ENCODE measurements around the gene GPC6.

Gene GPC6

DNA sequence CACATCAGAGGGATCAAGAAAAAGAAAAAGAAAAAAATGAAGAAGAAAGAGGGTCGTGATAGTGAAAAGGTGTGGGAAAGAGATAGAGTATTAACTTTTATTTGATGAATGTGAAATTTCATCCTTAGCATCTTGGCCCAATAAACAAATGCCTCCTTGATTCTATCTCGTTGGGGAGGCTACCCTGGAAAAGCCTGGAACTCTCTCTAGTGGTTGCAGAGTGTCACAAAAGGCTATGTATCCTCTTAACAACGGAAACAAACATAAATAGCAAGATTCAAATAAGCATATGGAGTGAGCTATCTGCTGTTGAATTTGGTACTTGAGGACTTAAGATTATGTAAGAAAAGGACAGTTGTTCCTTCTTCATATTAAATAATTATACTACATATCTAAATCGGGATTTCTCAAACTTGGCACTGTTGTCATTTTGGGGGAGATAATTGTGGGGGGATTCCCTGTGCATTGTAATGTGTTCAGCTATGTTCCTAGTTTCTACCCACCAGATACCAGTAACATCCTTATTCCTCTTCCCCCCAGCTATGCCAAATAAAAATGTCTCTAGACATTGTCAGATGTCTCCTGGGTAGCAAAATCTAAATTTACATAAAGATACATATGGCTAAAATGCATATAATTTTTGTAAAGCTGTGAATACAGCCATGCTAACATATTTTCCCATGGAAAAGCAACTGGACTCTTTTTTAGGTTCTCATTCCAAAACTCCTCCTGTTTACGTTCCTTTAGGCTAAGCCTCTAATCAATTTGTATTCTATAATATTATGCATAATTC is 695.7 kb downstream of the GPC6 start:
- DNase-seq (ENCODE audit: low read depth in 2 of 2), result no peak

DNA sequence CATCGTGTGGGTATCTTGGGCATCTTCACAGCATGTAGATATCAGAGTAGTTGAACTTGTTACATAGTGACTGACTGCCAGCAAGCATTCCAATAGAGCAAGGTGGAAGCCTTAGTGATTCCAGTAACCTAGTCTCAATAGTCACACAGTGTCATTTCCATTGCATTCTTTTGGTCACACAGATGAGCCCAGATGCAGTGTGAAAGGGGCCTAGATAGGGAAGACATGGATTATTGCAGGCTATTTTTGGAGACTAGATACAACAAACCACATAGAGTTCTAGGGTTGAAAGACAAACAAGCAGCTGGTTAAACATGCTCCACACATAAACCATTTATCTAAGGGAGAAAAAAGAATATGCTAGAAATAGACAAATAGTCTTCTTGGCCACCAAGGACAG is 699.4 kb downstream of the GPC6 start:
- DNase-seq (ENCODE audit: low read depth in 2 of 2), result no peak

DNA sequence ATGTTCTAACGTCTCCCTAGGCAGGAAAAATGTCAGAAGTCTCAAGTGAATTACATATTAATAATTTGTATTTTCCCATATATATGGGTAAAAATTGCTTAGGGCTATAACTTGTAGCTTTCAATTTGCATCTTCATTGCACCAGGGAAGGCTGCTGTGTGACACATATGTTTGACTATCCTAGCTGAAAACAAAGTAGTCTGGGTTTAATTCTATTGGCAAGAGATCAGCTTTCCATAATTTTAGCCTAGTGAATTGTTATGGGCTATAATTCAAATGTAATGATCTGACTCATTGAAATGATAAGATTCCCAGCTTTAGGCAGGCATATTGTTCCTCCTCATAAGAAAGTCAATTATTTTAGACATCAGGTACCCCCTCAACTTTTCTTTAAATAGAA is 699.8 kb downstream of the GPC6 start:
- DNase-seq (ENCODE audit: low read depth in 2 of 2), result no peak

DNA sequence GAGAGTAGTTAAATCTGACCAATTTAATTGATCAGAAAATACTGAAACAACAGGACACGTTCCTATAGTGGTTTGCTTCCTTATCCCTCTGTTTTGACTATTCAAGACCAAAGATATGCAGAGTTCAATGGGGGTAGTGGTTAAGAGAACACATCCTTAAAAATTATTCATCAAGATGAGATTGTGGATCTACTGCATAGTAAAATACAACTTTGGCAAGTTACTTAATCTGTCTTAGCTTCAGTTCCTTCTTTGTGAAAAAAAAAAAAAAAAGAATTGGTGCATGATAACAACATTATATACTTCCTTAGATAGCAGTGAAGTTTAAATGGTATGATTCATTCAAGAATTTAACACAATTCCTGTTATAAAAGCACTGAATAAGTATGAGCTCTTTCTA is 700.8 kb downstream of the GPC6 start:
- no peak for DNase-seq (ENCODE audit: low read depth in 2 of 2)

DNA sequence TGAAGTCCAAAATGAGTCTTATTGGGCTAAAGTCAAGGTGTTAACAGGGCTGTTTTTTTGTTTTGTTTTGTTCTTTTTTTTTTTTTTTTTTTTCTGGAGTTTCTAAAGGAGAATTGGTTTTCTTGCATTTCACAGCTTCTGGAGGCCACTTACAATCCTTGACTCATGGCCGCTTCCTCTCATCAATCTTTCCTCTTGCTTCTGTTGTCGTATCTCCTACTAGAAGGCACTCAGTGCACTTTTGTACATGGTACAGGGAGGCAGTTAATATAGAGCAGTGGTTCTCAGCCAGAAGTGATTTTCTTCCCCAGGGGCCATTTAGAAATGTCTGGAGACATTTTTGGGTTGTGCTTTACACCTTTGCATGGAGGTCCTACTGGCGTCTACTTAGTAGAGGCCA is 706.3 kb downstream of the GPC6 start:
- no peak for DNase-seq (ENCODE audit: low read depth in 2 of 2)

DNA sequence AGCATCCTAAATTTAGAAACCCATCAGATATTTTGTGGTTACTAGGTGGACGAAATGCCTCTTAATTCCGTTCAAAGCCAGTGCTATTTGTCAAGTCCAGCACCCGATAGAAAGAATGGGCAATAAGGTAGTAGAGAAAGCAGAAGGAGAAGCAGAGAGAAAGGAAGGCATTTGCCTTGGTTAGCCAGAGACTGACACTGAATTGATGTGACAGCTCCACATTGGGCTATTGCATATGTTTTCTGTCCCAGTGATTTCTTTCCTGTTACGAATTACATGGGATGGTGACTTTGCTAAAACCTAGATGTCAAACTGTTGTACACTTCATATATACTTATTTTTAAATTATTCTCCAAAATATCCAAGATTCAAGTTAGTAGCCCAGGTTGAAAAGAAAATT is 710.3 kb downstream of the GPC6 start:
- no peak for DNase-seq (ENCODE audit: low read depth in 2 of 2)

DNA sequence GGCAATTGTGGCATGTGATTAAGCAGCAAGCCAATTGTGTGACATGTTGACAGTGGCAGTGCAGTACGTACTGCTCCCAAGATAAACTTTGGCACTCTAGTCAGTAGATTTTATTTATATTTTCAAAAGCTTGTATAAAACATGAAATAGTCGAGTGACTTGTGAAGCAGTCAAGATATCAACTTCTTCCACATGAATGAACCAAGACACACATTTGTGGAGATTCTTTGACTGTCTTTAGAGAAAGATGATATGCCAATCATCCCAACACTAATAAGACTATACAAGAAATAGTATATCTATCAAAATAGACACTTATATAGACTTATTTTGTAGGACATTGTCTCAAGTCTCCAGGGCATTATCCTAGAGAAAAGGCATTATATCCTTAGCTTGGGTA is 714.8 kb downstream of the GPC6 start:
- no peak for DNase-seq (ENCODE audit: low read depth in 2 of 2)

DNA sequence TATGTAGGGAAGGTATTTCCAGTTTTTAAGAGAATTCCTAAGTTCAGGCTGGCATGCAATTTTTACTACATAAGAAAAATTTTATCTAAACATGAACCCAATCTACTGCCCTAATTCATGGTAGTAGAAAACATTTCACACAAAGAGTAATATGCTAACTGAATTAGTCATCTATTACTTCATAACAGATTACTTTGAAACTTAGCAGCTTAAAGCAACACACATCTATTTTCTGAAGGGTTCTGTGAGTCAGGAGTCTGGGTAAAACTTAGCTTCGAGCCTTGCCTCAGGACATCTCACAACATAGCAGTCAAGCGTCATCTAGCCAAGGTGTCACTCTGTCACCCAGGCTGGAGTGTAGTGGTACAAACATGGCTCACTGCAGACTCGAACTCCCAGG is 715.4 kb downstream of the GPC6 start:
- no peak for DNase-seq (ENCODE audit: low read depth in 2 of 2)

DNA sequence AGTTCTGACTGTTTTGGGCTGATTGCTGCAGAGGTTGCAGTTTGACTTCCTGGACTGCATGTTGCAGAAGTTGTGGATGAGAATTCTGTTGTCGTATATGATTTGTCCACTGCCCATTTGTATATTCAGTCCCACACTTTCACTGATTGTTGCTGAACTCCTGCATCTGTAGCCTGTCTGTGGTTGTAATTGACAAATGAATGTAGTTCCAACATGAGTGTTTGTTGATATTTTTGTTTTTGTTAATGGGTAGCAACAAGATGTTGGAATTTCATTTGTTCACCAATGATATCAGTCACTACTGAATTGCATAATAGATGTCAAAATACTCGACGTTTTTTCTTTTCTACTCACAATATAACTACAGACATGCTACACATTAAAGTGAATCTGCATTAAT is 719.0 kb downstream of the GPC6 start:
- no peak for DNase-seq (ENCODE audit: low read depth in 2 of 2)

DNA sequence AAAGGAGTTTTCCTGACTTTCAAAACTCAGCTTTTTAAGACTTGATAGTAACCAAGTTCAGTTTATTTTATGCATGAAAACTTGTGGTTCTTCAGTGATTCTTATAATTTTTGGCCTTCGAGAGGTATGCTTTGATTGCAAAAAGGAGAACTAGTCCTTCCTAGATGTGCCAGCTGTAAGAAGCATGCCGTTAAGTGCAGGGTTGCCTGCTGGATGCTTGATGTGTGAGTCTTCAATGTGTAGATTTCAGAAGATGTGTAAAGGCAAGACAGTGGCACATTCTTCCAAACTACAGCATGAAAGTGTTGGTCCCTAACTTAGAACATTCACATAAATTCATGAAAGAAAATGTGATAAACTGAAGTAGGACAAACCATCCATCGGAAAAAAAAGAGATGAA is 720.4 kb downstream of the GPC6 start:
- no peak for DNase-seq (ENCODE audit: low read depth in 2 of 2)

DNA sequence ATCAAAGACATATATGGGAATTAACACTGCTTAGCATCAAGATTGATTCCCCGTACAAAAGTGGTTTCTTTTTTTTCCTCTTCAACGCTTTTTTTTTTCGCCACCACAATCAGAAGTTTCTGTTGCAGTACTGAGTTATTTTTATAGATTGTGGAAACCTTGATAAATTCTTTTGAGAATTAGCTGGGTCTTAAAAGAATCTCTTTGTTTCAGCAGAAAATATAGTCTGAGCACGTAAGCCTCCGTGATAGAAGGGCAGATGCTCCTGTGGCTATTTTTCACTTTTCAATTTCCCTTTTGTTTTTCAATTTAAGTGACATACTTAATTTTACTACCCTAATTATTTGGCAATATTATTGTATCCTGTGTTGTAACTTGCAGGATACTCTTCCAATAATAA is 721.0 kb downstream of the GPC6 start:
- no peak for DNase-seq (ENCODE audit: low read depth in 2 of 2)

DNA sequence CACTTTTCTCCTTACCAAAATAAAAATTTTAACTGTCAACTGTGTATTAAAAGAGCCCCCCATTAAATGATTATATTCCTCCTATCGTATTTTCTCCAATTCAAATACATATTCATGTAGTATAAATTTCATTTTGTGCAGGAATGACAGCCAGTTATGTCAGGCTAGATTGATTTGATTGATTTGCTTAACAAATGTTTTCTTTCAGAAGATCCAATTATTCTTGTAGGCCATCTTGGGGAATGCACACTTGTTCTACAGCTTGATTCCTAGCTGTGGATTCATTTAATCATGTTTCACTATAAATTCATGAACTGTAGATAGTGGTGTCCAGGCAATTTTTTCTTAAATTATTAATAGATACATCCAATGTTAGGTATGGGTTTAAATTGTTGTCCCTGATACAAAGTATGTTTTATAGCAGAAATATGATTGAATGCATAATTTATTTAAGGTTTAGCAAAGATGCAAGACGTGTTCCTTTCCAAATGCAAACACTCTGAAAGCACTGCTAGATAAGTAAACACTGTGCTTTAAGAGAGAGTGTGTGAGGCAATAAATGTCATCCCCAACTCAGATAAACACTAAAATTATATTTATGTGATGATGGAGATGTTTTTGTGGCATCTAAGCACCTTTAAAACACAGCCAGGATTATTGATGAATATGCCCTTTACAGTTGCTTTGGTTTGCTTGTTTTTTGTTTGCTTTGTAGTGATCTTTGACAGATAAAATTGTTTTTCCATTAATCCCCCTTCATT is 721.7 kb downstream of the GPC6 start:
- no peak for DNase-seq (ENCODE audit: low read depth in 2 of 2)

DNA sequence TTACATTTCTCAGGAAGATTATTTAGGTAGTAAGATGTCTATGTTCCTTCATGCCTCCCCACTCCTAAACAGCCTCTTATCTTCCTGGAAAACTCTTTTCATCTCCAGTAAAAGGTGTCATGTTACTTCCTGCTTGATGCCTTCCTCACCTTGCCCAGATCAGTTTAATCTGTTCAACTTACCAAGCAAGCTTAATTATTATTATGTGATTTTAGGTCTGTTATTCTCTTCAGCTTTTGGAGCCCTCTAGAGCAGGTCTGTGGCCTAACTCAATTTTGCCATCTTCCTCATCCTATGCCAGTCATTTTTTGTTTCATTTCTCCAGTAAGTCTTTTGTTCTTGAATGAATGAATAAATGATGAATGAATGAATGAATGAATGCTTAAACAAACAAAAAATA is 724.5 kb downstream of the GPC6 start:
- no peak for DNase-seq (ENCODE audit: low read depth in 2 of 2)

DNA sequence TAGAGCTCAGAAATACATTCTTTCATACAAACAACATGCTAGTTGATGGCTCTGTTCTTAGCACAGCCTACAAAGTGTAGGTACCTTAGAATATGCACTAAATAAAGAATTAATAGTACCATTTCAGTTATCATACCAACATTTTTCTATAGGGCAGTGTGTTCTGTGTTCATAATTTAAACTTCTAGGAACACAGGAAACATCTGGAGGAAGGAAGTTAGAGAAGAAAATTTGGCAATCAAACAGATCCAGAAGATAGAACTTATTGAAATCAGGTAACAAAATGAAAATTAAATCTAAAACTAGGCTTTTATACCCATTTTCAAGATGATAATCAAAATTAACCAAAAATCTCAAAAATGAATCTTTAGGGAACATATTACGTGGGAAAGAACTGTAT is 725.3 kb downstream of the GPC6 start:
- no peak for DNase-seq (ENCODE audit: low read depth in 2 of 2)

DNA sequence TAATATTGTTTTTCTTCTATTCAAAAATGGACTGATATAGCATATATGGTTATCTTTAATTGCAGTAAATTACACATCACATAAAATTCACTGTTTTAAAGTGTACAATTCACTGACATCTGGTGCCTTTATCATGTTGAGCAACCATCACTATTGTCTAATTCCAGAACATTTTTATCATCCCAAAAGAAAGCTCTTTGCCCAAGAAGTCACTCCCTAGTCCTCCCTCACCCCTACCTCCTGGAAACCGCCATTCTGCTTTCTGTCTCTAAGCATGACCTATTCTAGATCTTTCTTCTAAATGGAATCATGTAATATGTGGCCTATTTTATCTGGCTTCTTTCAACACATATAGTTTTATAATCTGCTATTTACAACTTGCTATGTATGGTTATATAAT is 727.2 kb downstream of the GPC6 start:
- no peak for DNase-seq (ENCODE audit: low read depth in 2 of 2)

DNA sequence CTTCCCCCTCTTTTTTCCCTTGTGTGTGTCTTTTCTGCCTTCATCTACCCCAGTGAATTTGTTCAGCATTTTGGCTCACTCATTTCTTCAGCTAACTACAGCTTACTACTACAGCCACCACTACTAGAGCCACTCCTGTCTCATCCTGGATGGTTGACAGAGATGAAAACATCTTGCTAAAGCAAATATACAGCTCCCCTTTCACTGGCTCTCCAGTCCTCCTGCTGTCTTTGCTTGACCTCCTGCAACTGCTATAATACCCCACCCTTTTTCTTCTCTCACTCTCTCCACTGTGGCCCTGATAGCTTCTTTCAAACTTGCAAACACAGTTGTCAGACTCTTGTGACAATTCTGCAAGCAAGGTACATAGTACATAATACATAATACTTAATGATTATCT is 729.3 kb downstream of the GPC6 start:
- DNase-seq (ENCODE audit: low read depth in 2 of 2), result no peak

DNA sequence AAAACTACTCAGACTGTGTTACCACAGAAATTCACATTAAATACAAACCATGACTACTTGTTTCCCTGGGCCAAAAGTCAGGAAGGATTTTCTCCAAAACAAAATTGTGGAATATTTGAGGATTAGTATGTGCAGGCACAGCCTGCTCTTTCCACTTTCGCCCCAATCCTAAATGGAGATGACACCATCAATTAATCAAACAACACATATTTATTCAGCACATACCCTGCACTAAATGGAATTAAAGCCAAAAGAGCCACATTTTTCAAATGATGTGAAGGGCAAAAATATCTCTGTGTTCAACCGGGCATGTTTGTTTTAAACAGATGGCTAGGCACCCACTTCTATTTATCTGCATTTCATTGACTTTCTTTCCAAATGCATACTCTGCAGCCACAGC is 729.8 kb downstream of the GPC6 start:
- DNase-seq (ENCODE audit: low read depth in 2 of 2), result no peak

DNA sequence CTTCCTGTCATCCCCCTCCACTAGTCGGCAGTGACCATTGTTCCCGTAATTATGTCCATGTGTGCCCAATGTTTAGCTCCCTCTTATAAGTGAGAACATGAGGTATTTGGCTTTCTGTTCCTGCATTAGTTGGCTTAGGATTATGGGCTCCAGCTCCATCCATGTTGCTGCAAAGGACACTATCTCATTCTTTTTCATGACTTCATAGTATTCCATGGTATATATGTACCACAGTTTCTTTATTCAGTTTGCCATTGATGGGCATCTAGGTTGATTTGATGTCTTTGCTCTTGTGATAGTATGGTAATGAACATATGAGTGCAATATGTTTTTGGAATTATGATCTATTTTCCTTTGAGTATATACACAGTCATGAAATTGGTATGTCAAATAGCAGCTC is 730.8 kb downstream of the GPC6 start:
- DNase-seq (ENCODE audit: low read depth in 2 of 2), result no peak

DNA sequence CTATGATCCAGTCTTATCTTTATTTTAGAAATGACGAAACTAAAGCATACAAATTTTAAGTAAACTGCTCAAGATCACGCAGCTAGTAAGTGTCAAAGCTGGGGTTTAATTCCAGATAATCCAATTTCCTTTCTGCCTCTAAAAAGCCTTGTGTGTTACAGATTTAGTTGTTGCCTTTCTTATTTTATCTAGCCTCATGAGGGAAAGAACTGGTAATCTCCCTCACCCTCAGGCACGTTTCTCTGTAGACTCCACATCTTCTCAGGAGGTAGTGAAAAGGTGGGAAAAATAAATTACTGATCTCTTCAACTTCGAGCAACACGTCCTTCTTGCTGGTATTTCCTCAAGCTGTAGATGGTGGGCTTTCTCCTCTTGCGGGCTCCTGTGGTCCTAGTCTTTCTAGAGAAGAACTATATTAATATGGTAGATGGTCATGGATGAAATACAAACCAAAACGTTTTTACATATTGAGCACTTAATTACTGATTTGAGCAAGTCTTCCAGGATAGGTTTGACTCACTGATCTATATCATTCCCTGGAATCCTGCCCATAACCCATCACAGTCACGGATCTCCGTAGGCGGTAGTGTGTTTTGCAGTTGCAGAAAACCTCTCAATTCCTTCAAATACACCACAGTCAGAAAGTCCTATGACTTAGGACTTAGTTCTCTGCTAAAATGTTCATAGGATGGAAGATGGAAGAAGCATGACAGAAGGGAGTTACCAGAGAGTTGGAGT is 733.4 kb downstream of the GPC6 start:
- no peak for DNase-seq (ENCODE audit: low read depth in 2 of 2)

DNA sequence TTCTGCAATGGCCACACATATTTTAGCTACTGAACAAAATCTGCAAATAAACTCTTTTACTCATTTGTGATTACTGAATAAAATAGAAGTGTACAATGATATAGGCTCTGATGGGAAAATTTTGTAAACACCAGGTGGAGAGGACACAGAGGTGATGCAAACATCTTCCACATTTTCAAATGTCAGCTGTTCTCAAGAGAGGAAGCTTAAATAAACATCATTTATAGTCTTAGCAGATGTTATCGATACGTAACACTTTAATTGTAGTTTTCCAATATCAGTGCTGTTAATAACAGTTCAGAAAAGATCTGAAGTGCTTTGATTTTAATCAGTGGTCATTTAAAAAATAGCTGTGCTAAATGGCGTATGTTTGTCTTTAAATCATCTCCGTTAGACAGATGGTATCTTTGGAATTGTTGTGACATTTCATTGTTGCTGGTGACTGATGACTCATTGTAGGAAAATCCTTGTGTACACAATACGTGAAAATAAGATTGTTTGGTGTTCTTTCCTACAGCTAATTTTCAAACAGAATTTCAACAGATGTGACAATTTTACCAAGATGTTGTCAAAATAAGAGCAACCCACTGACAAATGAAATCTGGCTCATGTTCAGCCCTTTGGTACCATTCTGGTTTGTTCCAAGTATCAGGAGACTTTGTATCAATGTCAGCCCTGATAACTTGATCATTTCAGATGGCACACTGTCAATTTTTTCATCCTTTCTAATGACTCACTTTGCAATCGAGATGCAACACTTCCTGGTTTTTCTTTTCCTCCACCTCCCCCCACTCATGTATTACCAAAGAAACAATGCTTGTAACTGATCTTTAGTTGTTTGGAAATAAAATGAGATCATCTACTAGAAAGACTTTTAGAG is 736.9 kb downstream of the GPC6 start:
- DNase-seq (ENCODE audit: low read depth in 2 of 2), result no peak

DNA sequence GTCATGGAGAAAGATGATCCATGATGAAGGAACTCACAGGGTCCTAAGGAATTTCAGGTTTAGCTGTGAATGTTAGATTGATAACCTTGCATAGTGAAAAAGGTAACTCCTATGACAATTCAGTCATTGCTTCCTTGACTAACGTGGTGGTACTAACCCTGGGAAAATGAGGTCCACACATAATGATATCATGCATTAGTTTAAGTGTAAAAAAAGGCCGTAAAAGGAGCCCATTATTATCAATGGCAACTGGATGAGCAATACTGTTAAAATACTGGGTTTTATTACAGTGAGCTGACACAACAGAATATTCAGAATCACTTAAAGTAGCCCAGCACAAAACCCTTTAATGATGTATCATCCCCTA is 737.5 kb downstream of the GPC6 start:
- no peak for DNase-seq (ENCODE audit: low read depth in 2 of 2)

DNA sequence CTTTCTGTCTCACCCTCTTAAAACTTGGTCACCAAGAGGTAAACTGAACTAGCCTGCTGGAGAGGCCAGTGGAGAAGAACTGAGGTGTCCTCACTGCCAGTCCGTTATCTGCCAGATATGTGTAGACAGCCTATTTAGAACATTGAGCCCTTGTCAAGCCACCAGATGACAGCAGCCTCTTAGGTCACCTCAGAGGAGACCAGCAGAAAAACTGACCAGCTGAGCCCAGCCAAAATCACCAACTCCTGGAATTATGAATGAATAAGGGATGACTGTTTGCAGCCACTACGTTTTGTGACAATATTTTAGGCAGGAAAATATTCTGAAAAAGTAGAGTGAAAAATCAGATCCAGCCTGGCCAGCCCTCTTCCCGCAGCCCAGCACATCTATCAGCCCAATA is 739.0 kb downstream of the GPC6 start:
- DNase-seq (ENCODE audit: low read depth in 2 of 2), result no peak

All from activated CD4-positive, alpha-beta T cell treated with anti-CD3 and anti-CD28 coated beads for 24 hours (primary cell).